Hepatic stellate cell (primary cell): ENCODE measurements around the gene PLA2G2A.
"Not testable (repeated sequence)": the region's sequence is repeated elsewhere in the genome, so short reads cannot be mapped to it uniquely, and the experiment has no call there.

Experiments used
- DNase-seq: peaks from one replicate; pipeline ENCODE4 v3.0.0; 2011; ENCODE audit warnings: low spot score

Gene PLA2G2A

GRCh38 chr1:19973616-19974015 is 5.8 kb downstream of the PLA2G2A start:
- no peak for DNase-seq

GRCh38 chr1:19971664-19972063 is 7.8 kb downstream of the PLA2G2A start:
- no peak for DNase-seq

- DNase-seq = no peak
Observed at GRCh38 chr1:19969898-19970660, 9.3 kb downstream of the PLA2G2A start.

GRCh38 chr1:19967808-19968207 is 11.6 kb downstream of the PLA2G2A start:
- no peak for DNase-seq

- no peak for DNase-seq
Observed at GRCh38 chr1:19964542-19964941, 14.9 kb downstream of the PLA2G2A start.

- DNase-seq = no peak
Observed at GRCh38 chr1:19963636-19964035, 15.8 kb downstream of the PLA2G2A start.

- no peak for DNase-seq
Observed at GRCh38 chr1:19960591-19960990, 18.8 kb downstream of the PLA2G2A start.

- DNase-seq = no peak
Observed at GRCh38 chr1:19957779-19958178, 21.6 kb downstream of the PLA2G2A start.

GRCh38 chr1:19955534-19956170 is 23.8 kb downstream of the PLA2G2A start:
- DNase-seq = no peak

- no peak for DNase-seq
Observed at GRCh38 chr1:19954059-19954458, 25.4 kb downstream of the PLA2G2A start.

GRCh38 chr1:19949016-19949415 is 30.4 kb downstream of the PLA2G2A start:
- peak; percentile 35 for DNase-seq

- DNase-seq = no peak
Observed at GRCh38 chr1:19946971-19947370, 32.4 kb downstream of the PLA2G2A start.

- DNase-seq = no peak
Observed at GRCh38 chr1:19946331-19946751, 33.1 kb downstream of the PLA2G2A start.

GRCh38 chr1:19945914-19946313 is 33.5 kb downstream of the PLA2G2A start:
- DNase-seq = no peak

- no peak for DNase-seq
Observed at GRCh38 chr1:19942657-19943056, 36.8 kb downstream of the PLA2G2A start.

- no peak for DNase-seq
Observed at GRCh38 chr1:19942088-19942487, 37.3 kb downstream of the PLA2G2A start.

- DNase-seq = no peak
Observed at GRCh38 chr1:19941206-19941568, 38.2 kb downstream of the PLA2G2A start.

GRCh38 chr1:19940486-19941205 is 38.8 kb downstream of the PLA2G2A start:
- no peak for DNase-seq

GRCh38 chr1:19938472-19938871 is 40.9 kb downstream of the PLA2G2A start:
- DNase-seq = no peak

- DNase-seq = no peak
Observed at GRCh38 chr1:19936061-19936750, 43.2 kb downstream of the PLA2G2A start.

GRCh38 chr1:19934336-19934735 is 45.1 kb downstream of the PLA2G2A start:
- DNase-seq = no peak

GRCh38 chr1:19932866-19933265 is 46.6 kb downstream of the PLA2G2A start:
- DNase-seq = no peak

- DNase-seq = not testable (repeated sequence)
Observed at GRCh38 chr1:19927130-19927421, 52.3 kb downstream of the PLA2G2A start.
